ENCODE data around the gene SLC25A47. TPM values are rescaled to one million over a fixed set of nuclear protein-coding genes. Genes with fewer than 3 reads are reported as not detected.
"Not testable (repeated sequence)": the region's sequence is repeated elsewhere in the genome, so short reads cannot be mapped to it uniquely, and the experiment has no call there.

The SLC25A47 gene
- total and polyA plus RNA-seq, 4 donors = 0.02 to 0.12 (median 0.06) TPM; not detected in 1

- Histone ChIP-seq H3K27me3 (ENCODE audit: control insufficient read depth in 3 of 3, insufficient read depth in 3 of 3, low read length in 2 of 3) (no peaks in the 10 kb centered on the region), H3K36me3 (ENCODE audit: control insufficient read depth in 4 of 4, insufficient read depth in 4 of 4, low read length in 4 of 4) (peaks cover 4 to 39% (median 17%) of the 10 kb centered on the region in 4 donors), H3K9me3 (ENCODE audit: control insufficient read depth in 4 of 4, insufficient read depth in 3 of 4, low read length in 3 of 4) (no peaks in the 10 kb centered on the region), H3K4me3 (no peak overlapping the region), H3K4me1 (ENCODE audit: control insufficient read depth in 5 of 5, insufficient read depth in 5 of 5, low read length in 5 of 5) (peaks cover 0 to 16% (median 0%) of the 10 kb centered on the region in 5 donors), H3K9ac (ENCODE audit: insufficient read depth in 1 of 2, low read length in 2 of 2) (no peak overlapping the region), H3K27ac (ENCODE audit: low read depth in 1 of 2, low read length in 1 of 2) (peak overlapping the region in 1 of 2 donors; percentile 29)
- WGBS, 2 donors = 78 to 81% methylated on average over 6 of the region's 6 CpGs
- DNase-seq (no peak), ATAC-seq (ENCODE audit: insufficient read depth, low FRiP score) (no peak)
- no peak for TF ChIP-seq CTCF (IDR thresholded peaks at IDR 0.05; ENCODE audit: control extremely low read depth, extremely low read depth)
Observed at GRCh38 chr14:100340423-100340813, 17.3 kb downstream of the SLC25A47 start.

- Histone ChIP-seq H3K9me3 (ENCODE audit: control insufficient read depth in 4 of 4, insufficient read depth in 3 of 4, low read length in 3 of 4) (no peaks in the 10 kb centered on the region), H3K36me3 (ENCODE audit: control insufficient read depth in 4 of 4, insufficient read depth in 4 of 4, low read length in 4 of 4) (peaks cover 7 to 47% (median 19%) of the 10 kb centered on the region in 4 donors), H3K27ac (ENCODE audit: low read depth in 1 of 2, low read length in 1 of 2) (peak overlapping the region; percentile 43 to 88), H3K27me3 (ENCODE audit: control insufficient read depth in 3 of 3, insufficient read depth in 3 of 3, low read length in 2 of 3) (no peaks in the 10 kb centered on the region), H3K9ac (ENCODE audit: insufficient read depth in 1 of 2, low read length in 2 of 2) (no peak overlapping the region), H3K4me3 (no peak overlapping the region), H3K4me1 (ENCODE audit: control insufficient read depth in 5 of 5, insufficient read depth in 5 of 5, low read length in 5 of 5) (peaks cover 0 to 16% (median 0%) of the 10 kb centered on the region in 5 donors)
- WGBS, 2 donors = 25 to 43% methylated on average over 8 of the region's 8 CpGs
- DNase-seq (peak in 1 of 3 donors; percentile 13), ATAC-seq (ENCODE audit: insufficient read depth, low FRiP score) (peak; percentile 74)
- no peak for TF ChIP-seq CTCF (IDR thresholded peaks at IDR 0.05; ENCODE audit: control extremely low read depth, extremely low read depth)
Observed at GRCh38 chr14:100341301-100342031, 18.3 kb downstream of the SLC25A47 start.

- H3K4me1 ChIP-seq (ENCODE audit: control insufficient read depth in 5 of 5, insufficient read depth in 5 of 5, low read length in 5 of 5) = peaks cover 0 to 16% (median 0%) of the 10 kb centered on the region in 5 donors
- H3K9ac ChIP-seq (ENCODE audit: insufficient read depth in 1 of 2, low read length in 2 of 2) = no peak overlapping the region
- no peaks in the 10 kb centered on the region for H3K9me3 ChIP-seq (ENCODE audit: control insufficient read depth in 4 of 4, insufficient read depth in 3 of 4, low read length in 3 of 4)
- no peak for TF ChIP-seq CTCF (IDR thresholded peaks at IDR 0.05; ENCODE audit: control extremely low read depth, extremely low read depth)
- 97 to 98% methylated on average over 11 of the region's 11 CpGs for WGBS, 2 donors
- H3K27ac ChIP-seq (ENCODE audit: low read depth in 1 of 2, low read length in 1 of 2) = peak overlapping the region in 1 of 2 donors; percentile 84
- H3K36me3 ChIP-seq (ENCODE audit: control insufficient read depth in 4 of 4, insufficient read depth in 4 of 4, low read length in 4 of 4) = peaks cover 7 to 47% (median 17%) of the 10 kb centered on the region in 4 donors
- H3K4me3 ChIP-seq = no peak overlapping the region
- ATAC-seq (ENCODE audit: insufficient read depth, low FRiP score) (no peak), DNase-seq (no peak)
- H3K27me3 ChIP-seq (ENCODE audit: control insufficient read depth in 3 of 3, insufficient read depth in 3 of 3, low read length in 2 of 3) = no peaks in the 10 kb centered on the region
Observed at GRCh38 chr14:100342195-100342594, 19.1 kb downstream of the SLC25A47 start.

GRCh38 chr14:100342826-100343225 lies 19.7 kb downstream of the SLC25A47 start:
- not testable (repeated sequence) for H3K27ac ChIP-seq (ENCODE audit: low read depth in 1 of 2, low read length in 1 of 2); ATAC-seq (ENCODE audit: insufficient read depth, low FRiP score); DNase-seq; H3K4me3 ChIP-seq; H3K9me3 ChIP-seq (ENCODE audit: control insufficient read depth in 4 of 4, insufficient read depth in 3 of 4, low read length in 3 of 4); H3K9ac ChIP-seq (ENCODE audit: insufficient read depth in 1 of 2, low read length in 2 of 2); H3K27me3 ChIP-seq (ENCODE audit: control insufficient read depth in 3 of 3, insufficient read depth in 3 of 3, low read length in 2 of 3)
- 98% methylated on average over 12 of the region's 12 CpGs for WGBS, 2 donors
- Histone ChIP-seq H3K36me3 (ENCODE audit: control insufficient read depth in 4 of 4, insufficient read depth in 4 of 4, low read length in 4 of 4) (peaks cover 8 to 45% (median 11%) of the 10 kb centered on the region in 4 donors), H3K4me1 (ENCODE audit: control insufficient read depth in 5 of 5, insufficient read depth in 5 of 5, low read length in 5 of 5) (peaks cover 0 to 16% (median 0%) of the 10 kb centered on the region in 5 donors)

GRCh38 chr14:100344657-100345056 lies 21.5 kb downstream of the SLC25A47 start:
- not testable (repeated sequence) for DNase-seq

More at GRCh38 chr14:100344657-100345056, 21.5 kb downstream of the SLC25A47 start:
- H3K4me3 ChIP-seq; H3K27me3 ChIP-seq (ENCODE audit: control insufficient read depth in 3 of 3, insufficient read depth in 3 of 3, low read length in 2 of 3); H3K9ac ChIP-seq (ENCODE audit: insufficient read depth in 1 of 2, low read length in 2 of 2); H3K9me3 ChIP-seq (ENCODE audit: control insufficient read depth in 4 of 4, insufficient read depth in 3 of 4, low read length in 3 of 4); H3K27ac ChIP-seq (ENCODE audit: low read depth in 1 of 2, low read length in 1 of 2); ATAC-seq (ENCODE audit: insufficient read depth, low FRiP score): not testable (repeated sequence)
- WGBS, 2 donors = 92 to 93% methylated on average over 11 to 31 of the region's 35 CpGs
- peaks cover 9 to 57% (median 12%) of the 10 kb centered on the region in 4 donors for H3K36me3 ChIP-seq (ENCODE audit: control insufficient read depth in 4 of 4, insufficient read depth in 4 of 4, low read length in 4 of 4)
- H3K4me1 ChIP-seq (ENCODE audit: control insufficient read depth in 5 of 5, insufficient read depth in 5 of 5, low read length in 5 of 5) = peaks cover 0 to 16% (median 0%) of the 10 kb centered on the region in 5 donors
